ENCODE data around the gene GPR142. TPM values are rescaled to one million over a fixed set of nuclear protein-coding genes. Genes with fewer than 3 reads are reported as not detected.

Gene GPR142
- total and polyA plus RNA-seq, 2 experiments from 2014 or later: not detected

DNA sequence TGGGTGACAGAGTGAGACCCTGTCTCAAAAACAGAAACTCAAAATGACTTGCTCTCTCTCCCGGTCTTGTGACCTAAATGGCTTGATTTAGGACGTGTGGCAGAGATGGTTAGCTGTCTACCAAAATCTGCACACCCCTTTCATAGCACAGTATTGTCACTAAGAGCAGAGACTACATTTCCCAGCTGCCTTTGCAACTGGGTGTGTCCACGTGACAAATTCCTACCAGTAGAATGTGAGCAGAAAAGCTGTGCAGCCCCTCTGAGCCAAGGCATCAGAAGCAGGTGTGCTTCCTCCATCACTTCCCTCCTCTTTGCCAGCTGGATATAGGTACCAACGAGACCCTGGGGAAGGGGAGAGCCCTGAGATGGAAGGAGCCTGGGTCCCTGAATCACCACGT, 25.5 kb downstream of the GPR142 start:
- H3K9me2 ChIP-seq (ENCODE audit: insufficient read depth): no peaks in the 10 kb centered on the region
- TF ChIP-seq EZH2 (IDR thresholded peaks at IDR 0.05; ENCODE audit: insufficient read depth, poor library complexity, severe bottlenecking) (no peak), EZH2phosphoT487 (IDR thresholded peaks at IDR 0.05; ENCODE audit: insufficient read depth, low read depth) (no peak)
- no peak overlapping the region for H2AFZ ChIP-seq
- no peaks in the 10 kb centered on the region; the same call in 1 of the 2 replicates for H3K27me3 ChIP-seq (replicated peaks; ENCODE audit: insufficient read depth)
- no peak overlapping the region for H3K4me3 ChIP-seq
- H3K9ac ChIP-seq: no peak overlapping the region
- H3K4me1 ChIP-seq (ENCODE audit: insufficient read depth): no peaks in the 10 kb centered on the region
- WGBS, 2 experiments (ENCODE audit: low coverage in 1 of 2, low lambda C conversion rate in 2 of 2, missing lambda C conversion rate in 2 of 2): 34 to 36% methylated on average over 5 of the region's 5 CpGs
- no peaks in the 10 kb centered on the region for H3K36me3 ChIP-seq (ENCODE audit: low read depth)
- peaks cover 4% of the 10 kb centered on the region; the same call in 1 of the 2 replicates for H3F3A ChIP-seq (ENCODE audit: insufficient read depth)
- H3K9me3 ChIP-seq (ENCODE audit: low read depth): no peaks in the 10 kb centered on the region
- H3K4me2 ChIP-seq (ENCODE audit: unreplicated experiment): no peak overlapping the region
- H4K20me1 ChIP-seq (ENCODE audit: insufficient read depth): no peaks in the 10 kb centered on the region
- no peak overlapping the region for H3K27ac ChIP-seq
- DNase-seq: no peak
- no peaks in the 10 kb centered on the region for H3K79me2 ChIP-seq (ENCODE audit: insufficient read depth)
- in situ Hi-C loops (cut with MboI): no loop called here

DNA sequence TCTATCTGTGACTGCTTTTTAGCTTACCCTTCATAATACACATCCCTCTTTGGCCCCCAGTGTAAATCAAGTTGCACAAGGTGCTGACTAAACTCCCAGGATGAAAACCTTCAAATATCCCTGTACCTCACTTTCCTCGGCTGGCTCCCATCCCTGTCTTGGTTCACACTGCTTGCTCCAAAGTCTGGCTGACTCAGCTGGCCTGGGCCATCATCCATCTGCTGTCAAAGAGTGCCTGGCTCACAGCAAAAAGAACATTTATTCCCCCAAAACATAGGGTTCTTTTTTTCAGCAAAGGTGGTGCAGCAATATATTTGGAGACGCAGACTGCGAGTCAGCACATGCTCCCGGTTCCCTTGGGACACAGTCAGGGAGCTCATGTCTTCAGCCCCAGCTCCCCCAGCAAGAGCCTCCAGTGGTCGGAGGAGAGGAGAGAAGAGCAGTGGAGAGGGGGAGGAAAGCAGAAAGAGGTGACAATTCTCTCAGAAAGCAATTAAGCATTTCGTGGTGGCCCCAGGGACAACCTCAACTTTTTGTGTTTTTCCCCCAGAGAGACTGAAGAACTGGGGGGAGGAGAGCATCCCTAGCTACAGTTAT, 26.1 kb downstream of the GPR142 start:
- Histone ChIP-seq H2AFZ (no peak overlapping the region), H3K27ac (no peak overlapping the region), H3K79me2 (ENCODE audit: insufficient read depth) (no peaks in the 10 kb centered on the region), H3K4me1 (ENCODE audit: insufficient read depth) (no peaks in the 10 kb centered on the region), H3K9ac (no peak overlapping the region), H3K4me3 (no peak overlapping the region), H3F3A (ENCODE audit: insufficient read depth) (peaks cover 4% of the 10 kb centered on the region; the same call in 1 of the 2 replicates), H3K4me2 (ENCODE audit: unreplicated experiment) (no peak overlapping the region), H3K27me3 (replicated peaks; ENCODE audit: insufficient read depth) (no peaks in the 10 kb centered on the region; the same call in 1 of the 2 replicates), H4K20me1 (ENCODE audit: insufficient read depth) (no peaks in the 10 kb centered on the region), H3K9me2 (ENCODE audit: insufficient read depth) (no peaks in the 10 kb centered on the region), H3K9me3 (ENCODE audit: low read depth) (no peaks in the 10 kb centered on the region), H3K36me3 (ENCODE audit: low read depth) (no peaks in the 10 kb centered on the region)
- in situ Hi-C loops (cut with MboI): no loop called here
- WGBS, 2 experiments (ENCODE audit: low coverage in 1 of 2, low lambda C conversion rate in 2 of 2, missing lambda C conversion rate in 2 of 2): 27 to 31% methylated on average over 6 of the region's 6 CpGs
- DNase-seq: peak; percentile 45
- TF ChIP-seq EZH2 (IDR thresholded peaks at IDR 0.05; ENCODE audit: insufficient read depth, poor library complexity, severe bottlenecking) (no peak), EZH2phosphoT487 (IDR thresholded peaks at IDR 0.05; ENCODE audit: insufficient read depth, low read depth) (no peak)

DNA sequence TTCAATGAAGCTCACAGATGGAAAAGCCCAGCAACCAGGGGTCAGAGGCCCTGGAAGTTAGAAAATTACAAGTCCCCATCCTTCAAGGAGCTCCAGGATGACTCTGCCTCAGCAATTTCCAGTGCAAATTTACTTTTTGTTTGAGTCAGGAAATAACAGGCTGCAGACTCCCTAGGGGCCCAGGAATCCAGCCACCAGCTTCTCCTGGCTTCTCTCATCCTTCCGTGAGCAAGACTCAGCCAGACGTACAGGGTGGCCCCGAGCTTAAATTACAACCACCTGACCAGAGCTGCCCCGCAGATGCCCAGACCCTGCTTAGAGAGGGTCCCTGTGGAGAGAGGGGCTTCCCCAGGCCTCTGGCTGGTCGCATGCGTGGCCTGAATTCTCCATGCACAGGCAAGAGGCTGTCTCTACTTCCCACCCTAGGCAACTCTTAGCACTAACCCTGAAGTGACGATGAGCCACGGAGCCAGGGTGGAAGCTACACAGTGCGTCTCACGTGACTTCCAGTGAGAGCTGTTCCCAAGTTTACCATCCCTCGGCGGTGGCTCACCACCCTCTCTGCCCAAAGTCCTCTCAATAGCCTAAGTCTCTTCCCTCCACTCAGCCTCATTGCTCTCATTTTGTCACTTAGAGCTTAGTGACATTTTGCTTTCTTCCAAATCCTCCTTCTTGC, 27.1 kb downstream of the GPR142 start:
- Histone ChIP-seq H3K9me2 (ENCODE audit: insufficient read depth) (no peaks in the 10 kb centered on the region), H3K36me3 (ENCODE audit: low read depth) (no peaks in the 10 kb centered on the region), H3K27ac (no peak overlapping the region), H3K9ac (no peak overlapping the region), H3K4me3 (no peak overlapping the region), H3K4me2 (ENCODE audit: unreplicated experiment) (no peak overlapping the region), H3K4me1 (ENCODE audit: insufficient read depth) (no peaks in the 10 kb centered on the region), H4K20me1 (ENCODE audit: insufficient read depth) (no peaks in the 10 kb centered on the region), H3K27me3 (replicated peaks; ENCODE audit: insufficient read depth) (no peaks in the 10 kb centered on the region; the same call in 1 of the 2 replicates), H3K9me3 (ENCODE audit: low read depth) (no peaks in the 10 kb centered on the region), H3F3A (ENCODE audit: insufficient read depth) (peaks cover 4% of the 10 kb centered on the region; the same call in 1 of the 2 replicates), H3K79me2 (ENCODE audit: insufficient read depth) (no peaks in the 10 kb centered on the region), H2AFZ (no peak overlapping the region)
- in situ Hi-C loops (cut with MboI): no loop called here
- WGBS, 2 experiments (ENCODE audit: low coverage in 1 of 2, low lambda C conversion rate in 2 of 2, missing lambda C conversion rate in 2 of 2): 55% methylated on average over 12 of the region's 12 CpGs
- no peak for DNase-seq
- no peak for TF ChIP-seq EZH2phosphoT487 (IDR thresholded peaks at IDR 0.05; ENCODE audit: insufficient read depth, low read depth)
- no peak for TF ChIP-seq EZH2 (IDR thresholded peaks at IDR 0.05; ENCODE audit: insufficient read depth, poor library complexity, severe bottlenecking)

DNA sequence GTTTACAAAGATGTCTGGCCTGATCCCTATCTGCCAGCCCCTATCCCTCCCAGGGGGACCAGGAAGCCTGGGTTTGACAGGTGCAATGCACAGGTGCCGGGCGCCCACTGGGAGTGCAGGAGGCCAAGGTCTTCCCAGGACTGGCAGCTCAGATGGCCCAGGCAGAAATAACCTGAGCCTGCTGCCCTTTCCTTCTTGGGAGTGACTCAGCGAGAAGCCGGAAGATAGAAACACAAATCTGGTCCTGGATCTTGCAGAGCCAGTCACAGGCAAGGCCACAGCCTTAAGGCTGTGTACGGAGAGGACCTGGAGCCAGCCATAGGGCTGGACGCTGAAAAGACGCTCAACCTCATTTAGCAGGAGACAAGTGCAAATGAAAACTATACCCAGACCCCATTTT, 27.7 kb downstream of the GPR142 start:
- H3K4me3 ChIP-seq: no peak overlapping the region
- H3K4me1 ChIP-seq (ENCODE audit: insufficient read depth): no peaks in the 10 kb centered on the region
- H3K4me2 ChIP-seq (ENCODE audit: unreplicated experiment): no peak overlapping the region
- H3K27ac ChIP-seq: no peak overlapping the region
- TF ChIP-seq EZH2 (IDR thresholded peaks at IDR 0.05; ENCODE audit: insufficient read depth, poor library complexity, severe bottlenecking) (no peak), EZH2phosphoT487 (IDR thresholded peaks at IDR 0.05; ENCODE audit: insufficient read depth, low read depth) (no peak)
- WGBS, 2 experiments (ENCODE audit: low coverage in 1 of 2, low lambda C conversion rate in 2 of 2, missing lambda C conversion rate in 2 of 2): 83% methylated on average over 7 of the region's 7 CpGs
- no peaks in the 10 kb centered on the region for H3K36me3 ChIP-seq (ENCODE audit: low read depth)
- in situ Hi-C loops (cut with MboI): no loop called here
- no peaks in the 10 kb centered on the region; the same call in 1 of the 2 replicates for H3K27me3 ChIP-seq (replicated peaks; ENCODE audit: insufficient read depth)
- H3K9me2 ChIP-seq (ENCODE audit: insufficient read depth): no peaks in the 10 kb centered on the region
- no peaks in the 10 kb centered on the region for H4K20me1 ChIP-seq (ENCODE audit: insufficient read depth)
- peaks cover 4% of the 10 kb centered on the region; the same call in 1 of the 2 replicates for H3F3A ChIP-seq (ENCODE audit: insufficient read depth)
- no peaks in the 10 kb centered on the region for H3K79me2 ChIP-seq (ENCODE audit: insufficient read depth)
- H3K9me3 ChIP-seq (ENCODE audit: low read depth): no peaks in the 10 kb centered on the region
- H2AFZ ChIP-seq: no peak overlapping the region
- no peak for DNase-seq
- no peak overlapping the region for H3K9ac ChIP-seq
